Tibial nerve (tissue), 4 donors: Measurements from ENCODE around the gene PPP1R17.

Experiments
- EP300 ChIP-seq, 2 donors: sonication (generic); formaldehyde crosslinking; IDR thresholded peaks; one replicate each; pipeline ENCODE4 v1.6.1; 2017; ENCODE audit warnings: antibody characterized with exemption in 2 of 2, mild to moderate bottlenecking in 1 of 2
- POLR2A ChIP-seq, 2 donors: fragments of 450-650 bp; IDR thresholded peaks; one replicate each; pipeline ENCODE4 v1.6.1; 2017; ENCODE audit warnings: antibody characterized with exemption in 2 of 2, mild to moderate bottlenecking in 2 of 2, moderate library complexity in 2 of 2
- TF ChIP-seq, protein P1 (sequence below), 5 experiments: fragments of 200-600 bp in 3 of 5; fragments of 450-650 bp in 2 of 5; sonication (generic) in 3 of 5; IDR thresholded peaks; one replicate each; pipeline ENCODE4 v1.5.1; 2016 to 2019; ENCODE audit warnings: antibody characterized with exemption in 5 of 5, mild to moderate bottlenecking in 3 of 5, moderate library complexity in 2 of 5

DNA sequence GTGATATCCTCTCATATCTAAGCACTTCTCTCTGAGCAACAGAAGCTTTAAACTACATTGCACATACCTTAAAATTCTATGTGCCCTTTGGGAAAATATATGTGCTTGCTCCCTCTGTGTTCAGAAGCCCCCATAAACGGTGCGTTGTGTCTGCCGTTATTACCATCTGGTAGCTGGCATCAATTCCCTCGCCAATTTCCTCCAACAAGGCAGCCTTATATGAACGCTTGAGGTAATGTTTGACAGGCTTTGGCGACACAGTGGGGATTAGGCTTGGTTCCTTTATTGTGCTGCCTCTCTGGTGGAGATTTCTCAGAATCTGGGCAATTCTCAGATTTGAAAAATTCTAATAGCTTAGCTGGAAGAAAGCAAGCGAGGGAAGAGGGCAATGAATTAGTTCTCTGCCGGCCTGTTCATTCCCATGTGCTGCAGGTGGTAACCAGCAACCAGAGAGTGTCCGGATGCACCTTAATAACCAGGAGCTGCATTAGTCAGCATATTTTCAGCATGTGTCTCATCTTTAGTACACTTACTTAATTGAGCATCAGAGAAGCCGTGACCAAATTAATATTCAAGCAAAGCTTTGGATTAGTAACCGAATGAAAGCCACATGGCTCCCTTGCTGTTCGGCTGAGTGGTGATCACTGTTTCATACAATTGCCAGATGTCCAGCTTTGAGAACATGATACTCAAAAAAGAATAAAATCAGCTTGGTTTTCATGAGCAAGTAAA lies 7.3 kb upstream of the PPP1R17 start:
- TF ChIP-seq, protein P1, sequence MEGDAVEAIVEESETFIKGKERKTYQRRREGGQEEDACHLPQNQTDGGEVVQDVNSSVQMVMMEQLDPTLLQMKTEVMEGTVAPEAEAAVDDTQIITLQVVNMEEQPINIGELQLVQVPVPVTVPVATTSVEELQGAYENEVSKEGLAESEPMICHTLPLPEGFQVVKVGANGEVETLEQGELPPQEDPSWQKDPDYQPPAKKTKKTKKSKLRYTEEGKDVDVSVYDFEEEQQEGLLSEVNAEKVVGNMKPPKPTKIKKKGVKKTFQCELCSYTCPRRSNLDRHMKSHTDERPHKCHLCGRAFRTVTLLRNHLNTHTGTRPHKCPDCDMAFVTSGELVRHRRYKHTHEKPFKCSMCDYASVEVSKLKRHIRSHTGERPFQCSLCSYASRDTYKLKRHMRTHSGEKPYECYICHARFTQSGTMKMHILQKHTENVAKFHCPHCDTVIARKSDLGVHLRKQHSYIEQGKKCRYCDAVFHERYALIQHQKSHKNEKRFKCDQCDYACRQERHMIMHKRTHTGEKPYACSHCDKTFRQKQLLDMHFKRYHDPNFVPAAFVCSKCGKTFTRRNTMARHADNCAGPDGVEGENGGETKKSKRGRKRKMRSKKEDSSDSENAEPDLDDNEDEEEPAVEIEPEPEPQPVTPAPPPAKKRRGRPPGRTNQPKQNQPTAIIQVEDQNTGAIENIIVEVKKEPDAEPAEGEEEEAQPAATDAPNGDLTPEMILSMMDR (IDR thresholded peaks at IDR 0.05): no peak
- no peak for TF ChIP-seq POLR2A (IDR thresholded peaks at IDR 0.05)
- TF ChIP-seq EP300 (IDR thresholded peaks at IDR 0.05): no peak
